GM15510 (cell line): ENCODE measurements around the gene CCT5.

Experiments used
- POLR2A ChIP-seq: IDR thresholded peaks from 3 replicates; pipeline ENCODE4 v1.6.1; 2011; ENCODE audit warnings: borderline replicate concordance; ENCODE audit not compliant: insufficient read length; ENCODE audit errors: extremely low read depth

CCT5 gene

DNA sequence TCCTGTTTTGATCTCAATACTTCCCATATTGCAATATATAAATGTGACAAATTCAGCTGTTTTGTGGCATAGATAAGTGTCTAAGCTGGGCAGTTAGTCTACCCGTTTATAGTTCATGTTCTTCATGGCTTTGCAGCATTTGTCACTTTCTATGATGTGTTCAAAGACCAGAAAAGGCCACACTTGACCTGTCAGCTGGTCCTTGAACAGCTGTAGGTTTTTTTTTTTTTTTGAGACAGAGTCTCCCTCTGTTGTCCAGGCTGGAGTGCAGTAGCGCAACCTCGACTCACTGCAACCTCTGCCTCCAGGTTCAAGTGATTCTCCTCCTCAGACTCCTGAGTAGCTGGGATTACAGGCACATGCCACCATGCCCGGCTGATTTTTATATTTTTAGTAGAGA is 29.2 kb downstream of the CCT5 start:
- TF ChIP-seq POLR2A, result no peak

DNA sequence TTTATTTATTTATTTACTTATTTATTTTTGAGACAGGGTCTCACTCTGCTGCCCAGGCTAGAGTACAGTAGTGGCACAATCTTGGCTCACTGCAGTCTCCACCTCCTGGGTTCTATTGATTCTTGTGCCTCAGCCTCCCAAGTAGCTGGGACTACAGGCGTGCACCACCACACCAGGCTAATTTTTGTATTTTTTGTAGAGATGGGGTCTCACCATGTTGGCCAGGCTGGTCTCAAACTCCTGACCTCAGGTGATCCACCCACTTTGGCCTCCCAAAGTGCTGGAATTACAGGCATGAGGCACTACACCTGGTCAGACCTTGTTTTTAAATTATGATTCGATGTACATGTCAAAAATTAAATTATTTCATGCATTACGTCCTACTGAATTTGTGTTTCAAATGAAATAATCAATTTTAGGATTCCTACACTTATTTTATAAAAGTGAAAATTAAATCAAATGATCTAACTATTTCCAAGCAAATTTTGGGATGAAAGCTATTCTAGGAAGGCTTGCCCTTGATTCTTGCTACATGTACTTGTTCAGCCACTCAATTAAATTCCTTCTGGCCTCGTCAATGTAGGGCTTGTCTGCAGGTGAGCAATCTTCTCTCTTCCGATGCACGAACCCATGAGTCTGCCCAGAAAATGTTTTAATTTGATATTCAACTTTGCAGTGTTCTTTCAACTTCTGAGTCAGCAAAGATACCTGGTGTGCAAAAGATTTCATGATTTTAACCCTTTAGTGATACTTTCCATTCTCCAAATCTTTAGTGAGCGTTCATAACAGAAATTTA is 30.0 kb downstream of the CCT5 start:
- no peak for TF ChIP-seq POLR2A

DNA sequence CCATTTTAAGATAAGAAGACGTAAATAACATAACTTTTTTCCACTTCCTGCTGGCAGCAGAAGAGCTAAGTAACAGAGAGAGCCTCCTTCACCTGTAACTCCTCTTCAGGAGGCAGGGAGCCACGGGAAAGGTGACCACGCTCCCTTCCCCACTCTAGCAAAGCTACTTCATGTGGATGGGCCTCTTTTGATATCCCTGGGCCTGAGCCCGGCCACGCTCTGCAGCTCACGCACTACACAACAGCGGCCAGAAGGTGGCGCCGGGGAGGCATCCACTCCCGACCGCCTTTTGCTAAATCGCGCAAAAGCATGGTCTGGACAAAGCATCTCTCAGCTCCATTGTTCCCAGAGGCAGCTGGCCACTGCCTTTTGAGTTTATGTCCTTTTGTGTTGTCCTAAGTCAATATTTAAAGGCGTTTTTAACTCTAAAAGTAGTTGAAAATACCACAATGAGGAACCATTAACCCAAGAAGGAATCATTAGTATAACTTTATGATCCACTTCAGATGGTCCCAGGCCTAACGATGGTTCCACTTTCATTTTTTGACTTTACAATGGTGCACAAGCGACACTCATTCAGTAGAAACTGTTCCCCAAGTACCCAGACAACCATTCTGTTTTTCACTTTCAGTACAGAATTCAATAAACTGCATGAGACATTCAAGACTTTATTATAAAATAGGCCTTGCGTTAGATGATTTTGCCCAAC is 34.0 kb downstream of the CCT5 start:
- no peak for TF ChIP-seq POLR2A

DNA sequence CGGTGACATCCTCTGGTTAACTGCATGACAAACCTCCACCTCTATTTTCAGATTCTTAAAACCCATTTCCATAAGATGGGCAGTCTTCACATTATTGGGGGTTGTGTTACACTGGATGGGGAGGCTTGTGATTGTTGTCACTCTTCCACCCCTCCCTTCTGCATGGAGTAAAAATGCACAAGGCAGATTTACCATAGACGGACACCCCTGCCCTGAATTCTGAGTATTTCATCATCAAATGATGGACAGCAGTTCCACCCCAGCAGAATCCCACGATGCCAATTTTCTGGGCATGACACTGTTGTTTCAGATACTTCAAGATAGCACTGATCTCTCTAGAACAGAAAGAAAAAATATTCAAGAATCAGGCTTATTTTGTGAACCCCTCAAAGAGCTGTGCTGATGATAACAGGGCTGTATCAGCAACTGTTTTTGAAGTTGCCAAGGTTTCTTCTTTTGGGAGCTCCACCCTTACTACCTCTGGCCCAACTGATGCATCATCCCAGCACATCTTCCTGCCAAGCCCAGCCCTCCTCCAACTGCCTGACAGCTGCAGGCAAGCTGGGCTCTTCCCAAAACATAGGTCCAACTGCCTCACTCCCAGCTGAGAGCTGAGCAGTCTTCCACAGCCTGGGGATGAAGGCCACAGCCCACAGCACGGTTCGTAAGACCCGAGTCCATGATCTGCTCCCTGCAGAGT is 36.2 kb downstream of the CCT5 start:
- no peak for TF ChIP-seq POLR2A

DNA sequence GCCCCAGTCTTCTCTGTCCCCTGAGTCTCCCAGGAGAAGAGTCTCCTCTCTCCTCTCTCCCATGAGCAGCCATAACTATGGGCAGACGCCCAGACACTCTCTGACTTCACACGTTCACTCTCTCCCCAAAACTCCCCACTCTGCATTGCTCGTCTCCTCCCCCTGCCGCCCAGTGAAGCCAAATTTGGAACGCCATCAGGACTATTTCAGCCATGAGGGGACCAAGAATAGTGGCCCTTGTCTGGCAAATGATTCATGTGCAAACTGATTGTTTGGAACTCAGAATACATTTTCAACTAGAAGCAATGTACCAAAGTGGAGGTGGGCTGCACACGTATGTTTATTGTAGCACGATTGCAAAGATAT is 36.8 kb downstream of the CCT5 start:
- TF ChIP-seq POLR2A, result no peak

DNA sequence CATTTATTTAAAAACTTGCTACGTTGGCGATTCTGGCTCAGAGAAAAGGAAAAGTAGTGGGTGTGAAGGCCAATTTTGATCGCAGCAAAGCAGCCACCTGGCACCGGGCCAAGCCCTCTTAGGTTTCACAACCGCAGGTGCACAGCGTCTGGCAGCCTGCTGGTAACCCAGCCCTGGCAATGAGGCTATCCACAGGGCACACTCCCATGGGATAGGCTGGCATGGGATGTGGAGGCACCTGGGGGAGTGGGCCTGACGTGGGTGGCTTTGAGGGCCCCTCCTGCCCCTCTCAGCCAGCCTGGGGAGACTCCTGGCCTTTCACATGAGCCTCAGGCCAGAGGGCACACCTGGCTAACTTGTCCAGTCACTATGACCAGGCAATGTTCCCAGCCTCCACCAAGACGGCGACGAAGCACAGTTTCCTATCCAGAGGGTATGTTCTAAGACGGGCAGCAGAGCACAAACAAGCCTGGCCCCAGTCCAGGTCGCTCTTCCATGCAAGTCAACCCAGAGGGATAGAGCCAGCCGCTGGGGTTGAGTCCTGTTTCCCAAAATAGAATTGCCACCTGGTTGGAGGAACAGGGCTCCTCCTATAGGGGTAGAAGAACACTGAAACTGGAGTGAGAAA is 38.6 kb downstream of the CCT5 start:
- TF ChIP-seq POLR2A, result no peak

DNA sequence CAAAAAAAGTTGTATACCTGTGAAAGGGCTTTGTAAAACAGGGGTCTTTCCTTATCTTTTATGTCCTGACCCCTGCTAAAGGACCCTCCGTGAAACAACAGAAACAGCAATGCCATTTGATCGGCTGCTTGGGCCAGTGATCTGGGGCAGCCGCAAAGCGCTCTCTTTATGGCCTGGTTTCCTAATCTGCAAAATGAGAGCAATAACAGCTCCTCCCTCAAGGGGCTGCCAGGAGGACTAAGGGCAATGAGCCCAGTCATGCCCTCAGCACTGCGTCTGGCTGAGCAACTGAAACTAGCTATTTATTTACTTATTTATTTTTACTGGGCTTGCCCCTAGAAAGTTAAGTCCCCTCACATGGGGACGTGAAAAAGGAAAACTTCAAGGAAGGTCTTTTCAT is 39.3 kb downstream of the CCT5 start:
- no peak for TF ChIP-seq POLR2A

DNA sequence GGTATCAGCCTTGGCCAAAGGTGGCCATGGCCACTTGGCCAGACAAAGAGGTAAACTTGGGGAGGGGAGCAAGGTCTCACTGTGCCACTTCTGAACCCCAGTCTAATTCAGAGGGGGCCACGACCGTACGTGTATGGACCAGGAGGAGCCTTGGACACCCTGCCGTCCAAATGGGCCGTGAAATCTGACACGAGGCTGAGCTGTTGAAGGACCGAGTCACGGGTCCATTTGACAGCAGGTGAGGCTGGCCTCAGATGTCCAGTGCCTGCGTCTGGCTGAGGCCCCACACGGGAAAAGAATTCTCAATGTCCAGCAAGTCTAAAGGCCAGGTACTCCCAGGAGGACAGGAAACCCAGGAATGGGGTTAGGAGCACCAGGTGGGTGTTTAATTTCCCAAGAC is 39.9 kb downstream of the CCT5 start:
- no peak for TF ChIP-seq POLR2A

DNA sequence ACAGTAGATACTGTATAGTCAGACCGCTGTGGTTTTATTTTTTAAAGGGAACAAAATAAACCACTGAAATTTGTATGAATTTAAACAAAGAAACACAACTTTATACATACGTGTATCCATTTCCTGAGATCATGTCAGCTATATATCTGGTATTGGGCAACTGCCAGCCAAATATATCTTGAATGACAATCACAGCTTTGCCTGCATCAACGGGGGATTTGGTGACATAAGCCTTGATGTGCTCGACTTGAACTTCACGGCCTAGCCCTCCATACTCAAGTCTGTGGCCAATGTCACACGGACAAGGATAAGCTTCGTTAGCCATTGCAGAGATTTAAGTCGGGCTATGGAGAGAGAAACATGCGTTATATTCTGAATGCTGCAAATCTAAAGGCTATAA is 40.4 kb downstream of the CCT5 start:
- TF ChIP-seq POLR2A, result no peak

DNA sequence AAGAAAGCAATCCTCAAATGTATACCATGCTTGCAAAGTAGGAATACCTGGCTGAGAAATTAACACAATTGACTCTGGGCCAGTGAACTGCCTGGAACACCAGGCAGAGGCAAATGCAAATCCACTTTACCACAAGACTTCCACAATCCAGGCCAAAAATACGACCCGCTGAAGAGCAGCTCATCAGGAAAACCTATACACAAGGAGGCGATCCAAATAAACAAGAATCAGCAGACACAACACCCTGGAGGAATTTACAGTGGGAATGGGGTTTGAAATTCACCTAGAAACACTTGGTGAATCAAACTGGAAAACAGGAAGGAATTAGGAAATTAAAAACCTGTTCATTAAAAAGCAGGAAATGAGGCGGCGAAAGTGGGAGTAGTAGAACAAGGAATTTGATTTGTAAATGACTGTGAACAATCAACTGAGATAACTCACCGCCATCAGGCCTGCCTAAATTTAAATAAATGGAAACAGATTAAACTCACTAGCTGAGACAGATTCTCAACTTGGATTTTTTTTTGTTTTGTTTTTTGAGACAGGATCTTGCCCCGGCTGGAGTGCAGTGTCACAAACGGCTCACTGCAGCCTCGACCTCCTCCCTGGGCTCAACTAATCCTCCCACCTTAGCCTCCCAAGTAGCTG is 41.7 kb downstream of the CCT5 start:
- TF ChIP-seq POLR2A, result no peak

DNA sequence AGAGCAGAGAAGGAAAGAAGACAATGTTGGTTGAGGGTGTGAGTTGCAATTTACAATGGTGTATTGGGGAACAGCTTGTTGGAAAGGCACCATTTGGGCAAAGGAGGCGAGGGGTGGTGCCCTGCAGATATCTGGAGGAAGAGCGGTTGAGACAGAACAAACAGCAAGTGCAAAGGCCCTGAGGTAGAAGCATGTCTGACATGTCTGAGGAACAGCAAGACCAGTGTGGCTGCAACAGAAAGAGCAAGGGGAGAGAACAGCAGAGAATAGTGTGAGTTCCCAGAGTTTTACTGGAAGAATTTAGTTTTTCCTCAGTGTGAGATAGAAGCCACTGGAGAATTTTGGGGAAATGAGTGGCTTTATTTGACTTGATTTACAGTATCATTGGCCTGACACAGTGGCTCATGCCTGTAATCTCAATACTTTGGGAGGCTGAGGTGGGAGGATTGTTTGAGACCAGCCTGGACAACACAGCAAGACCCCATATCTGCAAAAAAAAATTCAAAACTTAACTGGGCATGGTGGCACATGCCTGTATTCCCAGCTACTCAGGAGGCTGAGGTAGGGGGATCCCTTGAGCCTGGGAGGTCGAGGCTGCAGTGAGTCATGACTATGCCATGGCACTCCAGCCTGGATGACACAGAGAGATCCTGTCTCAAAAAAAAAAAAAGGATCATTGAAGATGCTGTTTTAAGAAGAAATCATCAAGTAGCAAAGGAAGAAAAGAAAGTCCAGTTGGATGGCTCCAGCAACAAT is 44.0 kb downstream of the CCT5 start:
- TF ChIP-seq POLR2A, result no peak

DNA sequence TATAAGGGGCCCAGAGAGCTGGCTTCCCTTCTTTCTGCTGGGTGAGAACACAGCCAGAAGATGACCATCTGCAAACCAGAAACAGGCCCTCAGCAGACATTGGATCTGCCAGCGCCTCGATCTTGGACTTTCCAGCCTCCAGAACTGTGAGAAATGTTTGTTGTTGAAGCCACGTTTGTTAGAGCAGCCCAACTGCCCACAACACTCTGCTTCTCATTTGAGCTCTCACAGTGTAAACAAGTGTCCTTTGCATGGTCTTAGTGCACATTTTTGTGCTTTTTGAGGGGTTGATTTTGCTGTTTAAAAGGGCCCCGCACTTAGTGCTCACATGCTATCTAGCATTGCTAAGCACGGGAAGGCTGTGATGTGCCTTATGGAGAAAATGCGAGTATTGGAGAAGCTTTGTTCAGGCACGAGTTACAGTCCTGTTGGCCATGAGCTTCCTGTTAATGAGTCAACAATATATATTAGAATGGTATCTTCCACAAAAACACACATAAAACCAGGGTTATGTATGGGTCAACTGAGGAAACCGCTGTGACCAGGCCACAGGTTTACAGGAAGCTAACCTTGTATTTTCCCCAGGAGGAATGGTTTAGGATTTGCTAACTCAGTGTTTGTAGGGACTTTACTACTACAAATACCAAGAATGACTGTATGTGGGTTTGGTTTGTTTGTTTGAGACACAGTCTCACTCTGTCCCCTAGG is 45.7 kb downstream of the CCT5 start:
- no peak for TF ChIP-seq POLR2A

DNA sequence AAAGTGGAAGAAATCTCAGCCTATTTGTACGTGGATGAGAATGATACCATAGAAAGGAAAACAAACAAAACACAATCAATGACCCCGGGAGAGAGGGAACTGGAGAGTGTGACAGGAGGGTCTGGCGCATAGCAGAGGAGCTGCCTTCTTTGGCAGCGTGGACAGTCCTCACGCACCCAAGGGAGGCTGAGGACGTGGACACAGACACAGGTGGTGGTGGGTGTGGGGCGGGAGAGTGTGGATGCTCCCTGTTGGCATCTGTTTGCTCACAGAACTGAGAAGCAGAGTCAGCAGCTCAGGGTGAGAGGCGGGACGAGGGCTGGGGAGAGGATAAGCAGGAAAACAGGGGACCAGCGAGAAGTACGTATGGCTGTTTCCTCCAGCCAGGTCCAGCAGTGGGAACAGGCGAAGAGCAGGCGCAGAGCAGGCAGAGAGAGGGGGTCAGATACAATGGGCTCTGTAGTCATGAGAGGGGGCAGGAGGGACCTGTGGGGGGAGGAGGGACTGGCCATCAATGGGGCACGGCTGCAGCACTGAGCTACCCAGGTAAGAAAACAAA is 47.6 kb downstream of the CCT5 start:
- no peak for TF ChIP-seq POLR2A
